HG03520 (cell line): Measurements from ENCODE around the gene VTN.

Experiments
- ATAC-seq: cut with Tn5 transposase; IDR thresholded peaks from one replicate; pipeline ENCODE4 v1.9.1; 2021; ENCODE audit warnings: mild to moderate bottlenecking, moderate library complexity; ENCODE audit not compliant: unreplicated experiment

The VTN gene

DNA sequence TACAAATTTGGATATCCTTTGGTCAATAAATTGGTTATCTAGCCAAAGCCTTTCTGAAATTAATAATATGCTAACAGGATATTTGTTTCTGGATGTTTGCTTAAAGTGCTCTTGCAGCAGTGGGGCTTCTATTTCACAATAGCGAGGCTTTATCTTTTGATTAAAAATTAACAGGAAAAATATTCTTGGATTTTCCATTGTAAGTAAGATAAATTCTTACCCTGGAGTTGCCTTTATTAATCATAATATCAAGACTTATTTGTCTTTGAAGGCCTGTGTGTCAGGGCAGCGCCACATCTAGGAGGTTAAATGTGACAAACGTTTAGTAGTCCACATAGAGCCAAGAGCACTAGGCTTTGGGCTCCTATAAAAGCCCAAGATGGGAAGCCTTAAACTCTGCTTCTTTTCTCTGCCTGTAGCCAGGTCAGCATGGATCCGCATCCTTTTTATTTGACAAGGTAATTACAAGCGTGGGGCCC lies 45.8 kb downstream of the VTN start:
- no peak for ATAC-seq

DNA sequence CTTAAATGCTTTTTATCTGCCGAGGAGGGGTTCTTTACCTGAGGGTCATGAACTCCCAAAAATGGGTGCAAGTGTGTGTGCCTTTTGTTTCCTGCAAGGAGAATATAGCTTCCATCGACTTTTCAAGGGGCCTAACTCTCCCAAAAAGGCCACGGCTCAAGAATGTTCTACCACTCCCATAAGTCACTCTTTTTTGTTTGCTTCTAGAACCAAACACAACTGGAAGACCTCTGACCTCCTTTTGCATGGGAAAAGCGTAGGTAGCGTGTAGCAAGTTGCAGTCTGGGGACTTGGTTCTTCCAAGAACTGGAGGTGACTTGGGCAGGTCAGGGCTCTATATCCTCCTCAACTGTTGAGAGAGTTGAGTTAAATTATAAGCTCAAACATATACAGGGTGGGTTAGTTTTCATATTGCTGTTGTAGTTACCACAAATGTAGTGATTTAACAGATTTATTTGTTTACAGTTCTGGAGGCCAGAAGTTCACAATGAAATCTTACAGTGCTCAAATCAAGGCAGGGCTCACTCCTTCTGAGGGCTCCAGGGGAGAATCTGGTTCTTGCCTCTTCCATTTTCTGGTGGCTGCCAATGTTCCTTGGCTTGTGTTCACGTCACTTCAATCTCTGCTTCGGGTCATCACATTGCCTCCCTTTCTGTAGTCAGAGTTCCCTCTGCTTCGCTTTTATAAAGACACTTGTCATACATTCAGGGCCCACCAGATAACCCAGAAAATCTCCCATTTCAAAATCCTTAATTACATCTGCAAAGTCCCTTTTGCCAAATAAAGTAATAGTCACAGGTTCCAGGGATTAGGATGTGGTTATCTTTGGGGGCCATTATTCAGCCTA lies 49.7 kb downstream of the VTN start:
- ATAC-seq, result no peak

DNA sequence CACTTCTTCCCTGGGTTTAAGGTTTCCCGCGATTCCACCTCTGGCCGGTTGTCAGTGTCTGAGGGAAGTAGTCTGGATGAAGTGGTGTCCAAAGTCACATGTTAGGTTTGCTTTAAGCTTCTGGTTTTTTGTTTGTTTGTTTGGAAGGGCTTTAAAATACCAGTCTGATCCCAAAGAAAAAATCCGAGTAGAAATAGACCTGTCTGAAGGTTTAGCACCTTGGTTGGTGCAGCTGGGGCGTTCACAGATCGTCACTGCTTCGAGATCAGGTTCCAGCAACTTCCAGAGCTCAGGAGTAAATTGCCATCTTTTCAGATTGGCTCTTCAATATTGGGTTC lies 50.5 kb downstream of the VTN start:
- no peak for ATAC-seq

DNA sequence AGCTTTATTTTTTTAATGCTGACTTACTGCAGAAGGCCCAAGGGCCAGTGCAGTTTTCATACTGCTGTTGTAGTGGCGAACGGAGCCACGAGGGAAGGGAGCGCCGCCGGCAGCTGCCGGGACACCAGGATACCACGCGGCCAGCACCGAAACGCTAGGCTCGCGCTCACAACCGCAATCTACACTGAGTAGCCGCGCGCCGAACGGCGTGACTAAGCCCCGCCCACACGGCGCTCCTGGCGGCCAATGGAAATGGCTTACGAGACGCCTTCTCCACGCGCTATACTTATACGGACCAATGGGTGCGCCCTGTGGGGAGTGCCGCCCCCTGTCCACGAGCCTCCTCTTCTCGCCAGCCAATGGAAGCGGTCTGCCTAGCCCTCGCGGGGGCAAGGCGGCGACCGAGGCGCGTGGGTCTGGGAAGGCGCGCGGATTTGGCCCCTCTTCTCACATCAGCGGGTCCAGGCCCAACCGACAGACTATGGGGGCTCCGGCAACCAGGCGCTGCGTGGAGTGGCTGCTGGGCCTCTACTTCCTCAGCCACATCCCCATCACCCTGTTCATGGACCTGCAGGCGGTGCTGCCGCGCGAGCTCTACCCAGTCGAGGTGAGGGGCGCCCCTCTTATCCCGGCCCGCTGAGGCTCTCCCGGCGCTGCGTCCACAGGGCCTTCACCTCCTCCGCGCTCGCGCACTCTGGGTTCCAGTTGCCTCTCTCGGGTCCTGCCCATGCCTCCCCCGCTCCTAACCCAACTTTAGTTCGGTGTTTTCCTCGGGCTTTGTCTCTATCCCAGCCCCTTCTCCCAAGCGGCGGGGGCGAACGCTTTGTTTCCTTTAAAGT lies 51.1 kb downstream of the VTN start, which contains the start of gene TMEM97:
Gene TMEM97 (plus strand): TSS at position 442 of the 839 bp plus-strand sequence. CDS start 40 bp downstream, at position 482.
- ATAC-seq, result peak; percentile 92

DNA sequence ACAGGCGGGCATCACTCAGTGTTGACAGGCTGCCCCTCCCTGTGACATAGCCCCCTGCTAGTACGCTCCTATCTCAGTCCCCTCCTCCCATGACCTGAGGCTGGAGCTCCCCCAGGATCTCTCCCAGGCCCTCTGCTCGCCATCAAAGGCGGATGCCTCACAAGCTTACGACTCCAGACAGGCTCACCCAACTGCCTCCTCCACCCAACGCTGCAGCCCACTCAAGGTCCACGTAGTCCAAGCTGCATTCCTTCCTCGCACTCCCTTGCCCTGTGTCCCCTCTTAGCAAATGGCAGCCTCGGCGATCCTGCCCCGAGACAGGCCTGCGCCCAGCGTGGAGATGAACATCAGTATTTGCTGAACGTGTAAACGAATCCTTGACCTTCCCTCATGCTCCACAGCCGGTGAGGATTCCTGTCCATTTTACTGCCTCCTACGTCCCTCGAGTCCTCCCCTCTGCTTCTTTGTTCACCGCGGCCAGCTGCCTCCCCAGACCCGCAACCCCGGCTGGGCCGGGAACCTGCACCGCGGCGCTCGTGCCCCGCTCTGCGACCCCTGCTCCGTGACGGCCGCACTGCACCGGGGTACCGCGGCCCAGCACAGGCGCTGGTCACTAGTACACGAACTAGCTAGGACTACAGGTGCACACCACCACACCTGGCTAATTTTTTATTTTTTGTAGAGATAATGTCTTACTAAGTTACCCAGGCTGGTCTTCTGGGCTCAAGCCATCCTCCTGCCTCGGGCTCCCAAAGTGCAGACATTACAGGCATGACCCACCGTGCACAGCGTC lies 51.9 kb downstream of the VTN start:
- ATAC-seq, result no peak
